Purkinje cell (primary cell): ENCODE results near the gene BRD9. TPM values are rescaled to one million over a fixed set of nuclear protein-coding genes. Genes with fewer than 3 reads are reported as not detected.

ENCODE experiments used
- polyA plus RNA-seq: library from polyadenylated mRNA; unstranded; fragments of >200 nt; fragmentation: Nextera tagmentation; gene quantifications from 2 replicates; pipeline ENCODE4 v1.2.1, GENCODE V29; 2014

The BRD9 gene
- polyA plus RNA-seq: 3.3 and 11.2 TPM in 2 replicates

DNA sequence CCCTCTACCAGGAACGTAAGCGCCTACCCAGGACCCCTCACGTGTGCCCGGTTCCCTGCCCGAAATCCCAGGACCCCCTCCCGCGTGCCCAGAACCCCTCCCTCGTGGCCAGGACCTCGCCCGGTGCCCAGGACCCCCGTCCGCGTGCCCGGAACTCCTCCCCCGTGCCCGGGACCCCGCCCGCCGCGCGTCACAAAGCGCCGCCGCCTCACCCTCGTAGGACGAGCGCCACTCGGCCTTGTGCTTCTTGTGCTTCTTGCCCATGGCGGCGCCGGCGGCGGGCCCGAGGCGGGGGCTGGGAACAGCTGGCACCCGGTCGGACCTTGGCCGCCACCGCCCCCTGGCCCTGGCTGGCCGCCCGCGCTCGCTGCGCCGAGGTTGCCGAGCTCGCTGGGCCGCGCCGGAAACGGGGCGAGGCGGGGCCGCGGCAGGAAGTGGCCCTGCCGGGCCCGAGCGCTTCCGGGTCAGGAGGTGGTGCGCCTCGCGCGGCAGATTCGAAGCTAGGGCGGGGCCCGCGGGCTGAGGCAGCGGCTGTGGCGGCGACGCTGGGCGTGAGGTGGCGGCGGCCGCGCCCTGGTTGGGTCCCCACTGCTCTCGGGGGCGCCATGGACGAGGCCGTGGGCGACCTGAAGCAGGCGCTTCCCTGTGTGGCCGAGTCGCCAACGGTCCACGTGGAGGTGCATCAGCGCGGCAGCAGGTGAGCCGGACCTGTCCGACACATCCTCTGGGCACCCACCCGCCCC is at the start of gene BRD9, which contains the start of gene TRIP13:
Gene BRD9, minus strand, starts transcription at position 408 of the 743 bp plus-strand sequence. Its CDS starts 144 bp downstream, at position 264.
Gene TRIP13, plus strand, starts transcription at position 491 of the 743 bp plus-strand sequence. Its CDS starts 115 bp downstream, at position 606.

DNA sequence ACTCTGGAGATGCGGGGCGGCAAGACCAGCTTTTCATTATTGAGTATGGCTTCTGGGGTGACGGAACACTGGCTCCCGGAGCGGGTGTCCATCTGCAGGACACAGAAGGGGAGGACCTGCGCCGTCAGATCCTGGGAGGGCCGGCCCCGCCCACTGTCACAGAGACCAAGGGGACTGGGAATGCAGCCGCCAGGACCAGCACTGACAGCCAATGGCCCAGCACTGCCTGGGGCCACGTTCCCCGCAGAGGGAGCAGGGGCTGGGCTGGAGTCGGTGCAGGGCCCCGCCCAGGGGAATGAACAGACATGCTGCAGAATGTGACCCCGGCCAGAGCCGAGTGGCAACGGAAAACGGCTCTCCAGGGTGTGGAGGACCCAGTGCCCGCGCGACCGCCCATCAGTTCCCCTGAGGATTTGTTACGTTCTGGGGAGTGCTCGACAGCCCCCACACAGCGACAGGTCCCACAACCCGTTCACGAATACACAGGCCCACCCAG is 42.0 kb downstream of the BRD9 start, which contains the start of gene ZDHHC11:
Gene ZDHHC11, minus strand, starts transcription at position 476 of the 496 bp plus-strand sequence. Its CDS starts 384 bp downstream, at position 92.

Other genes starting within 250 kb of the BRD9 start
- 2.4 and 5.6 TPM in 2 replicates for gene TPPP, start 199.4 kb downstream of the BRD9 start, polyA plus RNA-seq
- 5.4 and 6.0 TPM in 2 replicates for gene ZDHHC11B, start 108.1 kb downstream of the BRD9 start, polyA plus RNA-seq
- 2.7 and 3.3 TPM in 2 replicates for gene ZDHHC11, start 41.8 kb downstream of the BRD9 start, polyA plus RNA-seq
- gene TRIP13, start 83 bp upstream of the BRD9 start, polyA plus RNA-seq: 5.2 TPM in 1 of 2 replicates, not detected in the other
- 0.13 and 0.48 TPM in 2 replicates for gene NKD2, start 116.0 kb upstream of the BRD9 start, polyA plus RNA-seq
- gene SLC12A7, start 219.3 kb upstream of the BRD9 start, polyA plus RNA-seq: not detected in 2 replicates